Stimulated activated CD8-positive, alpha-beta memory T cell treated with anti-CD3 and anti-CD28 coated beads, Interleukin-4, amount 100 ng/mL, for 48 hours (primary cell): ENCODE data around the gene PINK1.
"Not testable (repeated sequence)": the region's sequence is repeated elsewhere in the genome, so short reads cannot be mapped to it uniquely, and the experiment has no call there.

Experiments
- DNase-seq: peaks from one replicate; pipeline ENCODE4 v3.0.0-alpha.2; 2020

PINK1 gene

GRCh38 chr1:20633190-20634064, at the start of gene PINK1:
Gene PINK1, plus strand, starts transcription at chr1:20633458. Its CDS starts 91 bp downstream, at chr1:20633549.
- DNase-seq = peak; percentile 93

DNA sequence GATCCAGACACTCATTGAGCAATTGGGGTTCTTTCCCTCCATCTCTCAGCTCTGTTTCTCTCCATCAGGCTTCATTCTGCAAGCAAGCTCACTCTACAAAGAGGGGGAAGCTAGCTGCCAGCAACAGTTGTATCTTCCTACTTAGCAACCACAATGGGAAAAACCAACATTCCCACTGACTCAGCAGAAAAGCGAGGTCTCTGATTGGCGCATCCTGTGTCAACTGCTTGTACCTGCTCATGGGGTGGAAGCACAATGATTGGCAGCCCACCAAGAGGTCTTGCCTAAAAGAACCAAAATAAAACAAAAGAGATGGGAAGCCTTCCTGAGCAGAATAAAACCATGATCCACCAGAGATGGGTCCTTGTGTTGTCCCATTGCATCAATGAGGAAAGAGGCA, 48.4 kb upstream of the PINK1 start:
- DNase-seq = no peak

GRCh38 chr1:20586953-20587660, 46.2 kb upstream of the PINK1 start:
- DNase-seq = no peak

- no peak for DNase-seq
Observed at GRCh38 chr1:20587661-20588053, 45.6 kb upstream of the PINK1 start.

- no peak for DNase-seq
Observed at GRCh38 chr1:20588634-20589225, 44.5 kb upstream of the PINK1 start, which contains the start of gene CDA. Gene CDA, plus strand, starts transcription at chr1:20589097. Its CDS starts 33 bp downstream, at chr1:20589130.

GRCh38 chr1:20589331-20590278, 43.7 kb upstream of the PINK1 start:
- DNase-seq = no peak

DNA sequence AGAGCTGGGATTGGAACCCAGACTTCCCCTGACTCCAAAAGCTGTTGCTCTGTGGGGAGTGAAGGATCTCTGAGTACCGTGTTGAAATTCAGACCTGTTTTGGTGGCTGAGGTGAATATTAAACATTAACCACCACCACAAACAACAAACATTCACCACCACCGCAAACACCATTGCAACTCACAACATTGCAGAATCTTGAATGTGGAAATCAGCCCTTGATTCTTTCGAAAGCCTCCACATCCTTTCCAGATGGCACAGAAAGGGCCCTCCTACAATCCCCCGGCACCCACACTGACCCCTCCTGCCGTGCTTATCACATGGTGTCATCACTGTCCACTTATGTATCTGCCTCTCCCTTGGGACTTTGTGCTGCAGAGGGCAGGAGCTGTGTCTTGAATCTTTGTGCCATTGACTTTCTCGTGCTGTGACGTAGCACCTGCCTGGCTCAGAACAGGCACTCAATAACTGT, 42.9 kb upstream of the PINK1 start:
- DNase-seq = no peak

DNA sequence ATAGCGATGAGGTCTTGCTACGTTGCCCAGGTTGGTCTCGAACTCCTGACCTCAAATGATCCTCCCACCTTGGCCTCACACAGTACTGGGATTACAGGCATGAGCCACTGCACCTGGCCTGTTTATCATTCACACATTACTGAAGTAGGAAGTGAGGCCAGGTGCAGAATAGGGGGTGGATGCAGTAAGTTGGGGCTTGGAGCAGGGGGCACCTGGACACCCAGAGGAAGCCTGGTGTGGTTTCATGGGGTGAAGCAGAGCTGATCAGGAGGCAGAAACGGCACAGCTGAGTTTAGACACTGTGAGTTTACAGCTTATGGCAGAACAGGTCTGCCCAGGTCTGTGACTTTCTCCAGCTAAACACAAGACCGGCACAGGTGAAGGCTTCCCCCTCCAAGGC, 39.5 kb upstream of the PINK1 start:
- DNase-seq = no peak

- no peak for DNase-seq
Observed at GRCh38 chr1:20594746-20595145, 38.5 kb upstream of the PINK1 start.

DNA sequence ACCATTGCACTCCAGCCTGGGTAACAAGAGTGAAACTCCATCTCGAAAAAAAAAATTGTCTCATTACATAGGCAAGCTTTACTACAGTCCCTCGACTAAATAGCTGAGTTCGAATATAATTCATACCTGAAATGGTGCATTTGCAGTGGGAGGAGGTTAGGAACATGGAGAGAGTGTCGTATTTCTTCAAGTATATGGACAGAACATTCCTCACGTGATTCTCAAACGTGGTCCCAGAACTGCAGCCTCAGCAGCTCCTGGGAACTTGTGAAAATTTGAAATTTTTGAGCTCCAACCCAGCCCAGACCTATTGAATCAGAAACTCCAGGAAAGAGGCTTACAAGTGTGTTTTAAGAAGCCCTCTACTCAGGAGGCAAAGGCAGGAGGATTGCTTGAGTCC, 37.2 kb upstream of the PINK1 start:
- no peak for DNase-seq

- DNase-seq = no peak
Observed at GRCh38 chr1:20597650-20598049, 35.6 kb upstream of the PINK1 start.

- DNase-seq = no peak
Observed at GRCh38 chr1:20600156-20600555, 33.1 kb upstream of the PINK1 start.

DNA sequence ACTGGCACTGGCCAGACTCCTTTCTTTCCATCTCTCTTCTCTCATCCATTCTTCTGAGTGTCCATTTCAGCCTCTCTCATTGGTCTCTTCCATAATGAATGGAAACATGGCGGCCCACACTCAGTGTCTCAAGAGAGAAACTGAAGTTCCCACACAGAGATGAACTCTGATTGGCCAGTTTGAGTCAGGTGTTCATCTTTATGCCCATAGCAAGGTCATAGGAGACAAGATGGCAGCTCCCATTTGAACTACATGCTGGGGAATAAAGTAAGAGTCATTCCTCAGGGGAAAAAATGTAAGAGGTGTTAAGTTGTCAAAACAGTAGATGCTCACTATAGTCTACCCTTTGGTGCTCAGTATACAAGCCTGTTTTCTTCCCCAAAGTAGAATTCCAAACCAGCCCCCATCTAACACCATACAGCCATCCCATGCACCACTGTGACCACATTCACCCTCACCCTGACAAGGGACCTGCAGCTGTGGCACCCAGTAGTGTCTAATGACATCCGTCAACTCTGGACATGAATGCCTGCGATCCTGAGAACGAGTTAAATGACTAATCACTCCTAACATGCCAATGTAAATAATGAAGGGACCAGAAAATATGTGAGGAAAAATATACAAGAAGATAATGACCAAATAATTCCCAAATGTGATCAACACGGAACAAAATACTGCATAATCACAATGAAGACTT, 32.0 kb upstream of the PINK1 start:
- no peak for DNase-seq

DNA sequence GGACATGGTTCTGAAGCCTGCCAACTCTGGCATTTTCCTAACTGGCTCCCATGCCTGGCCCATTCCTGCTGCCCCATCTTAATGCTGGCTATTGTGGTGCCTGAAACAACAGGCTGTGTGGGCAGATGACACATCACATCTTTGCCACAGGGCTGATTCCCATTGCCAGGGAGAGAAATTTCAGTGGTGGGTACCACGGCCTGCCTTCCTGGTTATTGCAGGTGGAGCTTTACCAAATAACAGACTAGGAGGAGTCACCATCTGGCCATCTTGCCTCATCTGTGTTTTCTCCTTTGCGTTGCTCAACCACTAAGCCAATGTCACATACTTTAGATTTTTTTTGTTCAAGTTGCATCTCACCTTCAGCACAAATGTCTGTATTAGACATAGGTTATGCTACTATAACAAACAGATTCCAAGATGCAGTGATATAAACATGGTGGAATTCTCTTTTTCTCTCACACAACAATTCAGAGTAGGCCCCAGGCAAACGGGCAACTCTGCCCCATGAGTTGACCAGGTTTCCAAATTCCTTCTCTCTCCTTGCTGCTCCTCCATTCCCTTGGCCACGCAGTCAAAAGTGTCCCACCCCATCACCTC, 30.3 kb upstream of the PINK1 start:
- DNase-seq = no peak

- no peak for DNase-seq
Observed at GRCh38 chr1:20603504-20604464, 29.5 kb upstream of the PINK1 start.

DNA sequence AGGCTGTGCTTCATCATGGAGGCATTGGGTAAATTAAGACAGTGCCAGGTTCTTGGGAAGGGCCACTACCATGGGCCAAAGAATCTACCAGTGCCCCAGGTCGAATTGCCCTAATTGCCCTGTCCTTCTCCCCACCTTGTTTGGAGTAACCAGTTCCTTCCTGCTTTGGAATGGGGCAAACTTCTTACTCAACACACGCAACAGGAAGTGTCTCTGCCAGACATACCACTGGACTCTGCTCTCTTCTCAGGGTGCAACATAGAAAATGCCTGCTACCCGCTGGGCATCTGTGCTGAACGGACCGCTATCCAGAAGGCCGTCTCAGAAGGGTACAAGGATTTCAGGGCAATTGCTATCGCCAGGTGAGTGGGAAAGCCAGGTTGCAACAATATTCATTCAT, 28.6 kb upstream of the PINK1 start:
- no peak for DNase-seq

GRCh38 chr1:20606801-20607570, 26.3 kb upstream of the PINK1 start:
- DNase-seq = not testable (repeated sequence)

- DNase-seq = no peak
Observed at GRCh38 chr1:20609541-20609940, 23.7 kb upstream of the PINK1 start.

DNA sequence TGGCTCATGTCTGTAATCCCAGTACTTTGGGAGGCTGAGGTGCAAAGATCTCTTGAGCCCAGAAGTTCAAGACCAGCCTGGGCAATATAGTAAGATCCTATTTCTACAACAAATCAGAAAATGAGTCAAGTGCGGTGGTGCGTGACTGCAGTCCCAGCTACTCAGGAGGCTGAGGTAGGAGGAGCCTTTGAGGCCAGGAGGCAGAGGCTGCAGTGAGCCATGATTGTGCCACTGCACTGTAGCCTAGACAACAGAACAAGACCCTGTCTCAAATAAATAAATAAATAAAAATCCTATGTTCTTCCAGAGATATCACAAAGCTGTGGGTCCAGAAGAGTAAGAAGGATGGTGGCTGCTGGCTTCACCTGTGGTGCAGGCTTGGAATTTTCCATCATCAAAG, 22.3 kb upstream of the PINK1 start:
- no peak for DNase-seq
